Upper lobe of left lung (tissue), 4 donors: Measurements from ENCODE around the gene PDE4D.

Experiments used
- CTCF ChIP-seq, 6 experiments: fragments of 450-650 bp in 4 of 6; fragments of 200-600 bp in 2 of 6; sonication (generic) in 2 of 6; IDR thresholded peaks; one replicate each; pipeline ENCODE4 v1.5.1; 2016 to 2019; ENCODE audit warnings: antibody characterized with exemption in 6 of 6
- EP300 ChIP-seq, 4 donors: sonication (generic); formaldehyde crosslinking; IDR thresholded peaks; one replicate each; pipeline ENCODE4 v1.5.1; 2017; ENCODE audit warnings: antibody characterized with exemption in 4 of 4, control low read depth in 2 of 4
- POLR2A ChIP-seq, 4 donors: fragments of 450-650 bp; IDR thresholded peaks; one replicate each; pipeline ENCODE4 v1.5.1; 2016 to 2017; ENCODE audit warnings: antibody characterized with exemption in 4 of 4, mild to moderate bottlenecking in 2 of 4

GRCh38 chr5:59098743-59099142 is 794.8 kb downstream of the PDE4D start:
- TF ChIP-seq CTCF (IDR thresholded peaks at IDR 0.05): no peak
- no peak for TF ChIP-seq EP300 (IDR thresholded peaks at IDR 0.05)
- TF ChIP-seq POLR2A (IDR thresholded peaks at IDR 0.05): no peak
